AG09319 (cell line): Measurements from ENCODE around the gene DCAF11.

Source experiments
- DNase-seq: peaks from one replicate; pipeline ENCODE4 v3.0.0-alpha.2; 2010; ENCODE audit warnings: low read depth; ENCODE audit errors: extremely low read depth
- CTCF ChIP-seq: IDR thresholded peaks from 2 replicates; pipeline ENCODE4 v1.5.1; 2011; ENCODE audit warnings: low read depth, mild to moderate bottlenecking, inconsistent platforms, low read length, moderate library complexity

The DCAF11 gene

GRCh38 chr14:24086193-24086955, 28.2 kb upstream of the DCAF11 start:
- no peak for TF ChIP-seq CTCF
- no peak for DNase-seq

GRCh38 chr14:24087004-24087403, 27.6 kb upstream of the DCAF11 start:
- TF ChIP-seq CTCF: no peak
- DNase-seq: no peak

GRCh38 chr14:24088095-24088494, 26.5 kb upstream of the DCAF11 start:
- no peak for TF ChIP-seq CTCF

DNA sequence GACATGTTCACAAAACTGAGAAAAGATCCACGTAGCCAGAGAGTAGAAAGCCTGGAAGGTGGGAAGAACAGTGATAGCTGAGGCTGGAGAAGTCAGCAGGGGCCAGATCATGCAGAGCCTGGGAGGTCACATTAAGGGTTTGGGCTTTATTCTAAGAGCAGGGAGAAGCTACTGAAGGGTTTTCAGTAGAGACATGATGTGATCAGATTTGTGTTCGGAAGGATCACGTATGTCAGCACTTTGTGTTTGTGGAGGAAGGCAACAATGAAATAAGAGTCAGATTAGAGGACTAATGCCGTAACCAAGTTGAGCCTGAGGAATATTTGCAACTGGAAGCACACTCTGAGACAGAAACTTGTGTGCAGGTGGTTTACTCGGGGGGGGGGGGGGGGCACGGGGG, 24.7 kb upstream of the DCAF11 start:
- no peak for DNase-seq
- TF ChIP-seq CTCF: no peak

More at GRCh38 chr14:24088095-24088494, 26.5 kb upstream of the DCAF11 start:
- DNase-seq: no peak

- no peak for TF ChIP-seq CTCF
- no peak for DNase-seq
Measured at GRCh38 chr14:24092110-24092504, 22.5 kb upstream of the DCAF11 start.

DNA sequence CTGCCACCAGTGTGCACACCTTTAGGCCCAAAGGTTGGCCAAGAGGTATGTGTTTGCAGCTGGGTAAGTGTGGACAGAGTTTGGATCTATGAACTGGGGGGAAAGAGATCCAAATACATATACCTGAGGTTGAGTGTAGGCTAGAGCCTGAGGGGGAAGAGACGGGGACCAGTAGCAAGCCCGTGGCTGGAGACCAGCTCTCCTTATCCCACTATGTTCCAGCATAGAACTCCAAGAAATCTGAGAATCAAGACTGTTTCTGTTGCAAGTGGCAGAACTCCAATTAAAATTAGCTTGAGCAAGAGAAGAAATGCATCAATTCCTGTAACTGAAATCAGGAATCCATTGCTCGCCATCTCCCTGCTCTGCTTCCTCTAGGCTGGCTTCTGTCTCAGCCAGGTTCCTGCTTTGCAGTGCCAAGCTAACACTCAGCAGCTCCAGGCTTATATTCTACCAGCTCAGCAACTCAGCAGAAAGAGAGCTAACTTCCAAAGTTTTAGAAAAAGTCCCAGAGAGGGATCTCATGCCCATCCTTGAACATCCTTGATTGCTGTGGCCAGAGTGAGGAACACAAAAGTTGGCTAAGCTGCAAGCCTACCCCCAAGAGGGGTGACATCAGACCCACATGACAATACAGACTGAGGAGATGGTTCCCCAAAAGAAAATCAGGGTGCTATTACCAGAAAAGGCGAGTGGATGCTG, 21.9 kb upstream of the DCAF11 start:
- no peak for DNase-seq
- no peak for TF ChIP-seq CTCF

DNA sequence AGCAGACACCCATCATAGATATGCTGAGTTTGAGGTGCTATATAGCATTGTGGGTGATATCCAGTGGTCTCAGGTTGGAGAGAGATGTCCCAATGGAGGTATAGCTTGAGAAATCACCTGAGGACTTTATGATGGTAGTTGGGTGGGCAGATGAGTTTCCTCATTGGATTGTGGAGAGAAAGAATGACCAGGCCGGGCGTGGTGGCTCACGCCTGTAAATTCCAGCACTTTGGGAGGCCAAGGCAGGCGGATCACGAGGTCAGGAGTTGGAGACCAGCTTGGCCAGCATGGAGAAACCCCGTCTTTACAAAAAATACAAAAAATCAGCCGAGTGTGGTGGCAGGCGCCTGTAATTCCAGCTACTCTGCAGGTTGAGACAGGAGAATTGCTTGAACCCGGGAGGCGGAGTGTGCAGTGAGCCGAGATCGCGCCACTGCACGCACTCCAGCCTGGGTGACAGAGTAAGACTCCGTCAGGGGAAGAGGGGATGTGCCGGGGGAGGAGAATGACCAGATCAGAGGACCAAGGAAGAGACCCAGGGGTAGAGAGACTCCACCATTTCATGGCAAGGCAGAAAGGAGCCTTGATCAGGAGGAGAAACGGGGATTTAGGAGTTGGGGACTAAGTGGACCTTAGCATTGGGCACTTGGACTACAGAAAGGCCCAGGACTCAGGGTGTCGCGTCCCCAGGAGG, 21.2 kb upstream of the DCAF11 start:
- no peak for DNase-seq
- TF ChIP-seq CTCF: no peak
